ENCODE measurements around the gene TRIM32.

The TRIM32 gene

GRCh38 chr9:116706310-116707290 is 19.5 kb downstream of the TRIM32 start:
- no peak for TF ChIP-seq ZNF70 (CRISPR knock-in tag; IDR thresholded peaks at IDR 0.05)
- no peak for TF ChIP-seq CSDC2 (CRISPR knock-in tag; IDR thresholded peaks at IDR 0.05)
- TF ChIP-seq ESRRG (CRISPR knock-in tag; IDR thresholded peaks at IDR 0.05) = no peak
- no peak for TF ChIP-seq GLIS3 (CRISPR knock-in tag; IDR thresholded peaks at IDR 0.05)
- no peak for TF ChIP-seq TOX (CRISPR knock-in tag; IDR thresholded peaks at IDR 0.05; ENCODE audit: borderline replicate concordance)
- TF ChIP-seq ZNF565 (CRISPR knock-in tag; conservative IDR thresholded peaks at IDR 0.05; ENCODE audit: low read depth) = no peak
- TF ChIP-seq TSHZ2 (CRISPR knock-in tag; IDR thresholded peaks at IDR 0.05) = no peak
- TF ChIP-seq SNAI2 (CRISPR knock-in tag; IDR thresholded peaks at IDR 0.05) = no peak
- TF ChIP-seq PATZ1 (CRISPR knock-in tag; IDR thresholded peaks at IDR 0.05; ENCODE audit: borderline replicate concordance) = no peak
- ATAC-seq = no peak

- no peak for ATAC-seq
- no peak for TF ChIP-seq ZNF70 (CRISPR knock-in tag; IDR thresholded peaks at IDR 0.05)
- TF ChIP-seq OSR1 (CRISPR knock-in tag; IDR thresholded peaks at IDR 0.05) = no peak
- no peak for TF ChIP-seq GLIS3 (CRISPR knock-in tag; IDR thresholded peaks at IDR 0.05)
- no peak for TF ChIP-seq TCF4 (CRISPR knock-in tag; IDR thresholded peaks at IDR 0.05; ENCODE audit: borderline replicate concordance)
- no peak for TF ChIP-seq TOX (CRISPR knock-in tag; IDR thresholded peaks at IDR 0.05; ENCODE audit: borderline replicate concordance)
- TF ChIP-seq POU6F1 (CRISPR knock-in tag; IDR thresholded peaks at IDR 0.05; ENCODE audit: borderline replicate concordance, low read depth) = no peak
- no peak for TF ChIP-seq ARNTL (CRISPR knock-in tag; IDR thresholded peaks at IDR 0.05; ENCODE audit: borderline replicate concordance, low read depth)
- TF ChIP-seq PATZ1 (CRISPR knock-in tag; IDR thresholded peaks at IDR 0.05; ENCODE audit: borderline replicate concordance) = no peak
- no peak for TF ChIP-seq ZFP30 (CRISPR knock-in tag; IDR thresholded peaks at IDR 0.05)
- no peak for TF ChIP-seq BACH2 (CRISPR knock-in tag; IDR thresholded peaks at IDR 0.05; ENCODE audit: borderline replicate concordance)
- no peak for TF ChIP-seq ZNF8 (CRISPR knock-in tag; IDR thresholded peaks at IDR 0.05)
Measured at GRCh38 chr9:116712781-116713180, 25.7 kb downstream of the TRIM32 start.

GRCh38 chr9:116713271-116713670 is 26.2 kb downstream of the TRIM32 start:
- no peak for ATAC-seq
- TF ChIP-seq ZFP3 (CRISPR knock-in tag; IDR thresholded peaks at IDR 0.05) (no peak), ISL1 (CRISPR knock-in tag; IDR thresholded peaks at IDR 0.05) (no peak), ZNF565 (CRISPR knock-in tag; conservative IDR thresholded peaks at IDR 0.05; ENCODE audit: low read depth) (no peak), POU6F1 (CRISPR knock-in tag; IDR thresholded peaks at IDR 0.05; ENCODE audit: borderline replicate concordance, low read depth) (no peak), ARNTL (CRISPR knock-in tag; IDR thresholded peaks at IDR 0.05; ENCODE audit: borderline replicate concordance, low read depth) (no peak), CSRNP3 (CRISPR knock-in tag; IDR thresholded peaks at IDR 0.05) (no peak), CREB5 (CRISPR knock-in tag; IDR thresholded peaks at IDR 0.05; ENCODE audit: low read depth) (no peak), BACH2 (CRISPR knock-in tag; IDR thresholded peaks at IDR 0.05; ENCODE audit: borderline replicate concordance) (no peak), ZC3H10 (CRISPR knock-in tag; IDR thresholded peaks at IDR 0.05) (no peak), RARB (CRISPR knock-in tag; IDR thresholded peaks at IDR 0.05) (no peak)

All from SK-N-SH treated with all-trans-retinoic acid at 6 μM for 48 hours (cell line).